ENCODE data around the gene NOM1.

NOM1 gene

GRCh38 chr7:156985101-156985992 is 35.8 kb downstream of the NOM1 start:
- DNase-seq = no peak

- no peak for DNase-seq
These were observed 36.9 kb downstream of the NOM1 start for GRCh38 chr7:156986378-156986777.

- no peak for DNase-seq
These were observed 39.1 kb downstream of the NOM1 start for GRCh38 chr7:156988343-156989185.

GRCh38 chr7:156989766-156990535 is 40.4 kb downstream of the NOM1 start:
- no peak for DNase-seq

GRCh38 chr7:156993021-156993924 is 43.8 kb downstream of the NOM1 start:
- no peak for DNase-seq

GRCh38 chr7:156993925-156994235 is 44.4 kb downstream of the NOM1 start:
- DNase-seq = no peak

GRCh38 chr7:156994417-156994816 is 44.9 kb downstream of the NOM1 start:
- DNase-seq = no peak

GRCh38 chr7:156998988-156999957 is 49.8 kb downstream of the NOM1 start:
- no peak for DNase-seq

GRCh38 chr7:156999958-157000726 is 50.6 kb downstream of the NOM1 start:
- DNase-seq = no peak

GRCh38 chr7:157000741-157001653 is 51.5 kb downstream of the NOM1 start:
- no peak for DNase-seq

GRCh38 chr7:157001920-157002818 is 52.7 kb downstream of the NOM1 start:
- no peak for DNase-seq

- DNase-seq = no peak
These were observed 53.4 kb downstream of the NOM1 start for GRCh38 chr7:157002819-157003421.

- DNase-seq = no peak
These were observed 53.9 kb downstream of the NOM1 start for GRCh38 chr7:157003445-157003755.

- DNase-seq = peak; percentile 61
These were observed 54.4 kb downstream of the NOM1 start for GRCh38 chr7:157003756-157004520.

GRCh38 chr7:157004521-157005455 is 55.3 kb downstream of the NOM1 start:
- no peak for DNase-seq

Measured in activated effector memory CD4-positive, alpha-beta T cell treated with anti-CD3 and anti-CD28 coated beads, Interleukin-2, amount 50 U/mL, for 16 hours (primary cell).